Fibroblast of mammary gland (primary cell): ENCODE results near the gene FOXK1.
A peak's percentile ranks its signal among the peaks of the same experiment; 100 is the strongest.
"Not testable (repeated sequence)": the region's sequence is repeated elsewhere in the genome, so short reads cannot be mapped to it uniquely, and the experiment has no call there.

Source experiments
- DNase-seq: peaks from one replicate; pipeline ENCODE4 v3.0.0-alpha.2; 2010; ENCODE audit warnings: low read depth
- H3K4me3 ChIP-seq: 2 replicates; pipeline ENCODE4 v1.5.1; 2011; ENCODE audit warnings: low read depth, mild to moderate bottlenecking, low read length, moderate library complexity; ENCODE audit not compliant: control insufficient read depth
- CTCF ChIP-seq: conservative IDR thresholded peaks from 2 replicates; pipeline ENCODE4 v1.5.1; 2011; ENCODE audit warnings: low read depth, low read length, inconsistent platforms; ENCODE audit not compliant: control insufficient read depth, insufficient read depth

FOXK1 gene

GRCh38 chr7:4683043-4683883, 1.2 kb downstream of the FOXK1 start:
- peak; percentile 33 for DNase-seq
- peak overlapping the region; percentile 85 for H3K4me3 ChIP-seq
- TF ChIP-seq CTCF = no peak

- peak; percentile 14 for TF ChIP-seq CTCF
- peak; percentile 80 for DNase-seq
- H3K4me3 ChIP-seq = peak overlapping the region; percentile 85
Observed at GRCh38 chr7:4683884-4684565, 1.9 kb downstream of the FOXK1 start.

GRCh38 chr7:4684846-4685245, 2.8 kb downstream of the FOXK1 start:
- no peak for TF ChIP-seq CTCF
- H3K4me3 ChIP-seq = no peak overlapping the region
- no peak for DNase-seq

DNA sequence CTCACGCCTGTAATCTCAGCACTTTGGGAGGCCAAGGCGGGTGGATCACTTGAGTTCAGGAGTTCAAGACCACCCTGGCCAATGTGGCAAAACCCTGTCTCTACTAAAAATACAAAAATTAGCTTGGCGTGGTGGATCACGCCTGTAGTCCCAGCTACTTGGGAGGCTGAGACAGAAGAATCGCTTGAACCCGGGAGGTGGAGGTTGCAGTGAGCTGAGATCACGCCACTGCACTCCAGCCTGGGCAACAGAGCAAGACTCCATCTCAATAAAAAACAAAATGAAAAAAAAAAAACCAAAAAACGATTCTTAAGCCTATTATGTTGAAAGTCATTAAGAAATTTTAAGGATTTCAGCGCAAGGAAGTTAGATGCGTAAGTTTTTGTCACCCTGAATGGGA, 3.6 kb downstream of the FOXK1 start:
- DNase-seq, H3K4me3 ChIP-seq: not testable (repeated sequence)

GRCh38 chr7:4687956-4688355, 5.9 kb downstream of the FOXK1 start:
- no peak for DNase-seq
- no peak overlapping the region for H3K4me3 ChIP-seq
- TF ChIP-seq CTCF = no peak

DNA sequence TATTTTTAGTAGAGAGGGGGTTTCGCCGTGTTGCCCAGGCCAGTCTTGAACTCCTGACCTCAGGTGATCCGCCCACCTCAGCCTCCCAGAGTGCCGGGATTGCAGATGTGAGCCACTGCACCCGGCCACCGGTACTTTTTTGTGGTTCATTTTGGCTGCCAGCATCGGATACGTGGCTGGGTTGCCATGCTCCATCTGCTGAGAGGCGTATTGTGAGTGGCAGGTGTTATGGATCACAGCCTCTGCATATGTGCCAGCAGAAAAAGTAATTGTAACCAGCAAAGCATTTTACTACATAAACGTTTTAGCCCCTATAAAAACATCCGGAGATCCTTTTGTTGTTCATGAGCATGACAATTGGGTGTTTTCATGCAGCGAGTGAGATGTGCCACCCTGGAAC, 7.1 kb downstream of the FOXK1 start:
- H3K4me3 ChIP-seq = no peak overlapping the region
- DNase-seq = no peak
- TF ChIP-seq CTCF = no peak

GRCh38 chr7:4689668-4690067, 7.6 kb downstream of the FOXK1 start:
- no peak overlapping the region for H3K4me3 ChIP-seq
- DNase-seq = no peak
- TF ChIP-seq CTCF = no peak
